Type B pancreatic cell (in vitro differentiated cells): ENCODE results near the gene ARHGAP30. TPM values are rescaled to one million over a fixed set of nuclear protein-coding genes. Genes with fewer than 3 reads are reported as not detected.
"Not testable (repeated sequence)": the region's sequence is repeated elsewhere in the genome, so short reads cannot be mapped to it uniquely, and the experiment has no call there.

Experiments used
- DNase-seq: peaks from one replicate; pipeline ENCODE4 v3.0.0; 2021; ENCODE audit warnings: mixed read lengths; ENCODE audit not compliant: unreplicated experiment; ENCODE audit errors: extremely low spot score
- H3K27ac Mint-ChIP-seq: 2 replicates; pipeline ENCODE4 v1.8.0; 2021; ENCODE audit warnings: mild to moderate bottlenecking, mixed read lengths
- H3K27me3 Mint-ChIP-seq: 2 replicates; pipeline ENCODE4 v1.8.0; 2021; ENCODE audit warnings: mixed read lengths
- H3K36me3 Mint-ChIP-seq: 2 replicates; pipeline ENCODE4 v1.8.0; 2021; ENCODE audit warnings: mixed read lengths
- H3K4me1 Mint-ChIP-seq: one replicate; pipeline ENCODE4 v1.8.0; 2021; ENCODE audit warnings: mixed read lengths; ENCODE audit not compliant: unreplicated experiment
- H3K4me3 Mint-ChIP-seq: 2 replicates; pipeline ENCODE4 v1.8.0; 2021; ENCODE audit warnings: mild to moderate bottlenecking, mixed read lengths
- H3K9me3 Mint-ChIP-seq: 2 replicates; pipeline ENCODE4 v1.8.0; 2021; ENCODE audit warnings: mixed read lengths
- CTCF ChIP-seq: fragments of 200-600 bp; sonication (generic); conservative IDR thresholded peaks from 2 replicates; pipeline ENCODE4 v1.5.0; 2021; ENCODE audit warnings: antibody characterized with exemption, mild to moderate bottlenecking
- total RNA-seq: library from RNA; stranded (reverse); gene quantifications from 2 replicates; pipeline ENCODE4 v1.2.1, GENCODE V29; 2021; ENCODE audit warnings: low replicate concordance

The ARHGAP30 gene
- total RNA-seq, 1 donor from 2014 or later = 1.3 TPM

GRCh38 chr1:161038523-161039153 is 31.1 kb downstream of the ARHGAP30 start, which contains the start of gene TSTD1:
Gene TSTD1 (minus strand): TSS chr1:161038964. CDS start chr1:161038889, 75 bp downstream.
- Mint-ChIP-seq H3K9me3 (no peaks in the 10 kb centered on the region), H3K4me1 (peaks cover 5% of the 10 kb centered on the region), H3K36me3 (peaks cover 26% of the 10 kb centered on the region), H3K27ac (peak within 1 kb of the TSS; percentile 91), H3K27me3 (no peaks in the 10 kb centered on the region), H3K4me3 (peak within 1 kb of the TSS; percentile 90)
- no peak for DNase-seq
- TF ChIP-seq CTCF = no peak

- Mint-ChIP-seq H3K27ac (peak overlapping the region; percentile 91), H3K9me3 (no peaks in the 10 kb centered on the region), H3K36me3 (peaks cover 26% of the 10 kb centered on the region), H3K4me1 (peaks cover 6% of the 10 kb centered on the region), H3K27me3 (no peaks in the 10 kb centered on the region), H3K4me3 (peak overlapping the region; percentile 90)
- DNase-seq = no peak
- TF ChIP-seq CTCF = no peak
Measured at GRCh38 chr1:161037661-161038522, 31.8 kb downstream of the ARHGAP30 start.

- Mint-ChIP-seq H3K27ac (no peak overlapping the region), H3K4me1 (peaks cover 10% of the 10 kb centered on the region), H3K36me3 (peaks cover 13% of the 10 kb centered on the region), H3K27me3 (no peaks in the 10 kb centered on the region), H3K4me3 (no peak overlapping the region), H3K9me3 (no peaks in the 10 kb centered on the region)
- DNase-seq = no peak
- TF ChIP-seq CTCF = no peak
Measured at GRCh38 chr1:161033751-161034150, 35.9 kb downstream of the ARHGAP30 start.

GRCh38 chr1:161032409-161032808 is 37.3 kb downstream of the ARHGAP30 start:
- no peak for DNase-seq
- no peak for TF ChIP-seq CTCF
- H3K36me3 Mint-ChIP-seq = peaks cover 13% of the 10 kb centered on the region
- H3K9me3 Mint-ChIP-seq = no peaks in the 10 kb centered on the region
- H3K27me3 Mint-ChIP-seq = no peaks in the 10 kb centered on the region
- H3K4me1 Mint-ChIP-seq = peaks cover 7% of the 10 kb centered on the region
- peak overlapping the region; percentile 26 for H3K27ac Mint-ChIP-seq
- no peak overlapping the region for H3K4me3 Mint-ChIP-seq

GRCh38 chr1:161031874-161032273 is 37.8 kb downstream of the ARHGAP30 start:
- no peak for TF ChIP-seq CTCF
- no peak for DNase-seq
- H3K27me3 Mint-ChIP-seq = no peaks in the 10 kb centered on the region
- H3K4me3 Mint-ChIP-seq = peak overlapping the region; percentile 37
- H3K36me3 Mint-ChIP-seq = peaks cover 13% of the 10 kb centered on the region
- peak overlapping the region; percentile 39 for H3K27ac Mint-ChIP-seq
- no peaks in the 10 kb centered on the region for H3K9me3 Mint-ChIP-seq
- peaks cover 5% of the 10 kb centered on the region for H3K4me1 Mint-ChIP-seq

GRCh38 chr1:161029466-161029865 is 40.2 kb downstream of the ARHGAP30 start:
- H3K27me3 Mint-ChIP-seq, H3K4me1 Mint-ChIP-seq, H3K27ac Mint-ChIP-seq, H3K4me3 Mint-ChIP-seq, DNase-seq, H3K9me3 Mint-ChIP-seq: not testable (repeated sequence)
- H3K36me3 Mint-ChIP-seq = peaks cover 13% of the 10 kb centered on the region

GRCh38 chr1:161026954-161027353 is 42.7 kb downstream of the ARHGAP30 start:
- H3K27me3 Mint-ChIP-seq, H3K4me1 Mint-ChIP-seq, H3K9me3 Mint-ChIP-seq: not testable (repeated sequence)

GRCh38 chr1:161022432-161022831 is 47.3 kb downstream of the ARHGAP30 start:
- Mint-ChIP-seq H3K4me1 (peaks cover 24% of the 10 kb centered on the region), H3K27ac (peak overlapping the region; percentile 98), H3K27me3 (peaks cover 50% of the 10 kb centered on the region), H3K4me3 (peak overlapping the region; percentile 93)
- H3K9me3 Mint-ChIP-seq, DNase-seq, H3K36me3 Mint-ChIP-seq: not testable (repeated sequence)

More at GRCh38 chr1:161026954-161027353, 42.7 kb downstream of the ARHGAP30 start:
- H3K36me3 Mint-ChIP-seq, H3K4me3 Mint-ChIP-seq, H3K27ac Mint-ChIP-seq, DNase-seq: not testable (repeated sequence)
